H1 (cell line): ENCODE data around the gene DOK6. TPM values are rescaled to one million over a fixed set of nuclear protein-coding genes. Genes with fewer than 3 reads are reported as not detected.
A peak's percentile ranks its signal among the peaks of the same experiment; 100 is the strongest.

ENCODE experiments used
- CTCF ChIA-PET: fragments of 300-600 bp; sonication (Branson Sonifier 250); formaldehyde crosslinking; loops from one replicate; lab custom pipeline; 2021; ENCODE audit not compliant: partially characterized antibody; lab: Charles Lee
- POLR2A ChIA-PET: fragments of 300-600 bp; sonication (Branson Sonifier 250); formaldehyde crosslinking; loops from one replicate; lab custom pipeline; 2021; ENCODE audit warnings: inconsistent platforms; ENCODE audit not compliant: partially characterized antibody; lab: Charles Lee
- DNase-seq, 2 experiments: peaks; one replicate each; pipeline versions ENCODE4 v3.0.0 to v3.0.0-alpha.2; 2010 to 2022; ENCODE audit warnings: low spot score in 2 of 2, low read depth in 1 of 2, mixed read lengths in 1 of 2
- FAIRE-seq: peaks from 2 replicates; lab custom pipeline; 2011; peaks lifted over from hg19 to GRCh38; lab: Jason Lieb, UNC
- H2AFZ ChIP-seq: 2 replicates; pipeline ENCODE4 v1.8.1; 2012; ENCODE audit warnings: low read length, inconsistent platforms
- H2AK5ac ChIP-seq: 2 replicates; pipeline ENCODE4 v1.6.1; 2013; ENCODE audit warnings: low read depth, low read length
- H2BK120ac ChIP-seq: replicated peaks from 2 replicates; pipeline ENCODE3; 2013; ENCODE audit warnings: low read depth, low read length, inconsistent platforms
- H2BK12ac ChIP-seq: 2 replicates; pipeline ENCODE4 v1.6.1; 2013; ENCODE audit warnings: low read depth, low read length
- H2BK15ac ChIP-seq: 2 replicates; pipeline ENCODE4 v1.6.1; 2013; ENCODE audit warnings: low read length
- H2BK20ac ChIP-seq: 2 replicates; pipeline ENCODE4 v1.6.1; 2013; ENCODE audit warnings: low read length
- H2BK5ac ChIP-seq: 2 replicates; pipeline ENCODE4 v1.6.1; 2013; ENCODE audit warnings: low read depth, low read length
- H3K14ac ChIP-seq: 2 replicates; pipeline ENCODE4 v1.6.1; 2013; ENCODE audit warnings: inconsistent platforms; ENCODE audit not compliant: insufficient read length
- H3K18ac ChIP-seq: 2 replicates; pipeline ENCODE4 v1.6.1; 2013; ENCODE audit warnings: low read length; ENCODE audit errors: extremely low read depth
- H3K23ac ChIP-seq: 2 replicates; pipeline ENCODE4 v1.6.1; 2013; ENCODE audit warnings: inconsistent platforms; ENCODE audit not compliant: insufficient read length
- H3K23me2 ChIP-seq: 2 replicates; pipeline ENCODE4 v1.6.1; 2013; ENCODE audit warnings: low read depth, low read length
- H3K27ac ChIP-seq: 2 replicates; pipeline ENCODE4 v1.6.1; 2011; ENCODE audit warnings: low read depth, low read length, inconsistent platforms
- H3K27me3 ChIP-seq, 4 experiments: replicated peaks in 1 of 4; 1 replicate in 1 of 4; 2 replicates in 3 of 4; pipeline versions ENCODE4 v1.6.1 to v1.8.1; 2011 to 2013; ENCODE audit warnings: low read length in 3 of 4, mild to moderate bottlenecking in 3 of 4, inconsistent platforms in 2 of 4, mixed read lengths in 2 of 4, moderate library complexity in 1 of 4; ENCODE audit not compliant: control insufficient read depth in 3 of 4, insufficient read depth in 3 of 4; ENCODE audit errors: extremely low read depth in 1 of 4
- H3K36me3 ChIP-seq, 4 experiments: 2 replicates each; pipeline versions ENCODE4 v1.6.1 to v1.8.1; 2011 to 2013; ENCODE audit warnings: mild to moderate bottlenecking in 4 of 4, low read length in 3 of 4, moderate library complexity in 2 of 4, control low read depth in 1 of 4, inconsistent platforms in 1 of 4; ENCODE audit not compliant: insufficient read depth in 4 of 4, control insufficient read depth in 2 of 4
- H3K4ac ChIP-seq: replicated peaks from 2 replicates; pipeline ENCODE3; 2013; ENCODE audit warnings: low read length, low read depth, mixed read lengths, inconsistent platforms; ENCODE audit not compliant: insufficient read length
- H3K4me1 ChIP-seq, 4 experiments: replicated peaks in 1 of 4; 1 replicate in 1 of 4; 2 replicates in 3 of 4; pipeline versions ENCODE4 v1.6.1 to v1.8.1; 2011 to 2013; ENCODE audit warnings: low read length in 3 of 4, inconsistent platforms in 2 of 4, mixed read lengths in 1 of 4; ENCODE audit not compliant: insufficient read depth in 4 of 4, control insufficient read depth in 3 of 4
- H3K4me2 ChIP-seq, 2 experiments: 2 replicates each; pipeline versions ENCODE4 v1.6.1 to v1.8.1; 2011 to 2013; ENCODE audit warnings: low read depth in 2 of 2, low read length in 2 of 2, control low read depth in 1 of 2, inconsistent platforms in 1 of 2, mild to moderate bottlenecking in 1 of 2; ENCODE audit not compliant: insufficient read depth in 1 of 2
- H3K4me3 ChIP-seq, 4 experiments: fragments of 200-600, 300-600 bp in 1 of 4; sonication (generic), shearing (Covaris generic), sonication (Bioruptor Twin) in 1 of 4; 2 replicates each; pipeline versions ENCODE4 v1.5.1 to v1.8.1; 2011 to 2016; ENCODE audit warnings: low read length in 4 of 4, low read depth in 3 of 4, control low read depth in 2 of 4, inconsistent platforms in 2 of 4, mild to moderate bottlenecking in 2 of 4, mixed read lengths in 1 of 4, moderate library complexity in 1 of 4; ENCODE audit not compliant: insufficient read depth in 2 of 4; ENCODE audit errors: extremely low read depth in 1 of 4
- H3K56ac ChIP-seq: replicated peaks from 2 replicates; pipeline ENCODE3; 2013; ENCODE audit warnings: low read depth, mild to moderate bottlenecking, mixed read lengths, low read length, inconsistent platforms; ENCODE audit not compliant: insufficient read length
- H3K79me1 ChIP-seq: 2 replicates; pipeline ENCODE4 v1.6.1; 2013; ENCODE audit warnings: low read depth, low read length, control low read depth
- H3K79me2 ChIP-seq, 2 experiments: 2 replicates each; pipeline versions ENCODE4 v1.6.1 to v1.8.1; 2012 to 2013; ENCODE audit warnings: low read length in 2 of 2, mild to moderate bottlenecking in 2 of 2, inconsistent platforms in 1 of 2; ENCODE audit not compliant: insufficient read depth in 2 of 2, control insufficient read depth in 1 of 2
- H3K9ac ChIP-seq, 4 experiments: replicated peaks in 1 of 4; 1 replicate in 1 of 4; 2 replicates in 3 of 4; pipeline versions ENCODE4 v1.6.1 to v1.8.1; 2011 to 2013; ENCODE audit warnings: low read depth in 3 of 4, low read length in 3 of 4, control low read depth in 2 of 4, mild to moderate bottlenecking in 2 of 4, moderate library complexity in 2 of 4, inconsistent platforms in 1 of 4; ENCODE audit errors: extremely low read depth in 1 of 4
- H3K9me3 ChIP-seq, 2 experiments: 2 replicates each; pipeline versions ENCODE4 v1.6.1 to v1.8.1; 2012 to 2013; ENCODE audit warnings: mild to moderate bottlenecking in 2 of 2, moderate library complexity in 2 of 2, control low read depth in 1 of 2, inconsistent platforms in 1 of 2, low read depth in 1 of 2, low read length in 1 of 2, mixed read lengths in 1 of 2; ENCODE audit not compliant: insufficient read depth in 2 of 2
- H4K20me1 ChIP-seq, 2 experiments: replicated peaks in 1 of 2; 2 replicates each; pipeline versions ENCODE3 to v1.8.1; 2011 to 2013; ENCODE audit warnings: inconsistent platforms in 2 of 2, low read length in 2 of 2, mild to moderate bottlenecking in 1 of 2; ENCODE audit not compliant: insufficient read depth in 2 of 2, control insufficient read depth in 1 of 2
- H4K5ac ChIP-seq: 2 replicates; pipeline ENCODE4 v1.6.1; 2013; ENCODE audit warnings: low read length, low read depth, mixed read lengths, inconsistent platforms; ENCODE audit not compliant: insufficient read length
- H4K8ac ChIP-seq: 2 replicates; pipeline ENCODE4 v1.8.0; 2013; ENCODE audit warnings: mild to moderate bottlenecking, moderate library complexity, low read length, inconsistent platforms; ENCODE audit not compliant: insufficient read depth; ENCODE audit errors: extremely low read depth
- H4K91ac ChIP-seq: replicated peaks from 2 replicates; pipeline ENCODE3; 2013; ENCODE audit warnings: low read length, mixed read lengths, inconsistent platforms; ENCODE audit not compliant: insufficient read length
- KDM5A ChIP-seq: fragments of 200-600 bp; IDR thresholded peaks from 2 replicates; pipeline ENCODE4 v1.7.1; 2012; ENCODE audit warnings: mild to moderate bottlenecking, low read length, inconsistent platforms, mixed read lengths
- SIX5 ChIP-seq: IDR thresholded peaks from 2 replicates; pipeline ENCODE4 v1.6.1; 2011; ENCODE audit warnings: mild to moderate bottlenecking, low read depth, low read length
- WGBS, 2 experiments: shearing (Covaris generic) in 1 of 2; methylation state at CpG; one replicate each; pipeline versions ENCODE4 v1.1.6 to v1.1.7; 2013 to 2015; ENCODE audit warnings: low lambda C conversion rate in 2 of 2, mixed read lengths in 2 of 2, inconsistent platforms in 1 of 2, low coverage in 1 of 2, missing lambda C conversion rate in 1 of 2; ENCODE audit not compliant: insufficient replicate concordance in 2 of 2, insufficient coverage in 1 of 2, insufficient read length in 1 of 2; ENCODE audit errors: extremely low coverage in 1 of 2, missing lambda C conversion rate in 1 of 2; 5-methylcytosine and 5-hydroxymethylcytosine counted together
- polyA plus RNA-seq, 7 experiments: library from polyadenylated mRNA; depleted of rRNA in 3 of 7; stranded (reverse) in 5 of 7; unstranded in 2 of 7; fragments of >200 nt in 5 of 7; fragments of 200-250 nt in 2 of 7; gene quantifications; 1 replicate in 5 of 7; 2 replicates in 1 of 7; 4 replicates in 1 of 7; pipeline versions ENCODE4 v1.2.1 to v1.2.3, GENCODE V29; 2011 to 2013; ENCODE audit warnings: missing spikeins in 2 of 7, mixed read lengths in 2 of 7
- total RNA-seq: library from RNA; stranded (reverse); fragmentation: NEBNext Ultra II Directional; extraction: Animal tissue kit (Norgen Biotek cat#: 25700); gene quantifications from 2 replicates; pipeline ENCODE4 v1.2.1, GENCODE V29; 2021

DOK6 gene
- total and polyA plus RNA-seq, 2 of the 8 experiments (the other 6 are each of a cell fraction or from before 2014, with no cell fraction given): 0.33 to 0.50 TPM

- no peaks in the 10 kb centered on the region for H3K27me3 ChIP-seq
- POLR2A ChIA-PET: no interaction called here
- H3K9me3 ChIP-seq: peaks cover 10 to 17% of the 10 kb centered on the region in 2 experiments
- no peak overlapping the region for H2BK5ac ChIP-seq
- no peak overlapping the region for H3K4me3 ChIP-seq
- no peak overlapping the region for H3K23ac ChIP-seq
- DNase-seq: no peak
- peaks cover 0 to 6% (median 3%) of the 10 kb centered on the region in 4 experiments; a peak in 2 of 7 replicates for H3K4me1 ChIP-seq
- H4K5ac ChIP-seq: no peak overlapping the region
- peak; percentile 83; the same call in 1 of the 2 replicates for TF ChIP-seq KDM5A
- TF ChIP-seq SIX5: no peak
- no peak for FAIRE-seq
- no peak overlapping the region for H3K4me2 ChIP-seq
- H2AK5ac ChIP-seq: no peak overlapping the region
- no peak overlapping the region for H2AFZ ChIP-seq
- H4K91ac ChIP-seq: no peak overlapping the region
- H2BK20ac ChIP-seq: no peak overlapping the region
- no peak overlapping the region for H3K9ac ChIP-seq
- peaks cover 0 to 3% (median 0%) of the 10 kb centered on the region in 4 experiments; a peak in 1 of 8 replicates for H3K36me3 ChIP-seq
- no peak overlapping the region for H2BK120ac ChIP-seq
- no peak overlapping the region for H3K18ac ChIP-seq
- H4K20me1 ChIP-seq: no peaks in the 10 kb centered on the region
- H3K27ac ChIP-seq: no peak overlapping the region
- no peaks in the 10 kb centered on the region for H3K79me2 ChIP-seq
- CTCF ChIA-PET: interaction anchor here (1.5 kb wide), 1 partner anchor 11 kb away, joined by 5 read pairs; no protein-coding TSS in a partner anchor
- WGBS, 2 experiments: 94% methylated on average over 1 of the region's 1 CpG; no CpG with 5 or more reads in 1 of the 2 experiments
- H3K56ac ChIP-seq: no peak overlapping the region
- H3K79me1 ChIP-seq: no peaks in the 10 kb centered on the region
- no peak overlapping the region for H2BK12ac ChIP-seq
- no peak overlapping the region for H4K8ac ChIP-seq
- no peak overlapping the region for H3K4ac ChIP-seq
- H3K14ac ChIP-seq: no peak overlapping the region
- H3K23me2 ChIP-seq: no peaks in the 10 kb centered on the region
- H2BK15ac ChIP-seq: no peak overlapping the region
Observed at GRCh38 chr18:69718912-69719547, 318.3 kb downstream of the DOK6 start.
